GM18867 (cell line): Measurements from ENCODE around the gene SPNS2.

Experiments used
- ATAC-seq: cut with Tn5 transposase; IDR thresholded peaks from one replicate; pipeline ENCODE4 v1.9.1; 2021; ENCODE audit warnings: mild to moderate bottlenecking, moderate library complexity; ENCODE audit not compliant: unreplicated experiment

SPNS2 gene

DNA sequence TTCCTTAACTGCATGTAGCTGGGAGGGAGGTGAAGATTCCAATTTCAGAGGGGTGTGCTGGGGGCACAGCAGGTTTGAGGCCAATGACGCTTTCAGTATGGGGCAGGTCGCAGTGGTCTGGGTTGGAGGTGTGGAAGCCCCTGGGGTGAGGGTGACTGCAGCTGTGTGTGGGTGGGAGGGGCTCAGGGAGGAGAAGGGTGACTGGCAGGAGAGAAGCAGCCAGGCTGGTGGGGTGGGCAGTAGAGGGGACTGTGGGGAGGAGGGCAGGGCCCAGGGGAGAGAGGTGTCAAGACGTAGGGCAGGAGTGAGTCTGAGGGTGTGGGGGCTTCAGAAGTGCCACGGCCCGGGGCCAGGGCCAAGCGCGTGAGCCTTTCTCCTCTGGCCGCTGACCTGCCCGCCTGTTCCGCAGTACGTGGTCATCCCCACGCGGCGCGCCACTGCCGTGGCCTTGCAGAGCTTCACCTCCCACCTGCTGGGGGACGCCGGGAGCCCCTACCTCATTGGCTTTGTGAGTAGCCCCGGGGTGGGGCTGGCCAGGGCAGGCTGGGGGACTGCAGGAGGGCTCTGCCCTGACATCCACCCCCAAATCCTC, 37.1 kb downstream of the SPNS2 start:
- ATAC-seq, result no peak

DNA sequence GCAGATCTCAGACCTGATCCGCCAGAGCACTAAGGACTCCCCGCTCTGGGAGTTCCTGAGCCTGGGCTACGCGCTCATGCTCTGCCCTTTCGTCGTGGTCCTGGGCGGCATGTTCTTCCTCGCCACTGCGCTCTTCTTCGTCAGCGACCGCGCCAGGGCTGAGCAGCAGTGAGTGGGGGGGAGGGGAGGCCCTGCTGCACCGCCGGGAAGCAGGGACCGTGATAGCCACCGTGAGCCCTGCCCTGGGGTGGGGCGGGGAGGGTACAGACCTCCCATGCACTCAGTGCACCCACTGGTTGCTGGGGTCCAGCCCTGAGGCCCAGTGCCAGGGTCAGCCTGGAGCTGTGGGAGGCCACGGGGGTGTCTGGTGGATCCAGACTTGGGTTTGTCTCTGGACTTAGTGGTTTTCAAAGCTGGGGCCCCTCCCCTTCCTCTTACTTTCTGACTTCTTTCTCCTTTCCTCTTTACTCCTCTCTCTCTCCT, 37.6 kb downstream of the SPNS2 start:
- ATAC-seq, result no peak

DNA sequence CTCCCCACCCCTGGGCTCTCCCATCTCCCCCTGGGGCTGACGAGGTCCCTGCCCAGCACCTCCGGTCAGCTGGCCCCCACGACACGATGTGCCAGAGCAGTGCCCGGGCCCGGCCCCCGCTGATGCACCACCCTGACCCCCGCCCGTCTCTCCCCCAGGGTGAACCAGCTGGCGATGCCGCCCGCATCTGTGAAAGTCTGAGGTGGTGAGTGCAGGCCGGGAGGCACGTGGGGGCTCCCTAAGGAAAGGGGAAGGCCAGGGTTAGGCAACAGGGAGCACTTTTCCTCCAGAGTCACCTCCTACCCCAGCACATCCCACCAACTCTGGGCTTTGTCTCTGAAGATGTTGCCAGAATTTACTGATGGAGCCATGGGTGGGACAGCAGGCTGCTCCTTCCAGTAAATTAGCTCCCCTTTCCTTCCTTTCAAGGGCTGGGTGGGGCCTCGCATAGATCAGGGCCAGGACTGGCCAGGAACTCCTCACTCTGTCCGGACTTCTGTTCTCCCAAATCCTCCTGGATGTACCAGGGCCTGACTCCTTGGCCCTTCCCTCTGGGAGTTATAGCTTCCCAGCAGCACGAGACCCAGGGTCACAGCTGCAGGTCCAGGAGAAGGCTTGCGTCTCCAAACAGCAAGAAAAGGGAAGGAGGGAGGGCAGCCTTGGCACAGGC, 38.2 kb downstream of the SPNS2 start:
- ATAC-seq, result no peak

DNA sequence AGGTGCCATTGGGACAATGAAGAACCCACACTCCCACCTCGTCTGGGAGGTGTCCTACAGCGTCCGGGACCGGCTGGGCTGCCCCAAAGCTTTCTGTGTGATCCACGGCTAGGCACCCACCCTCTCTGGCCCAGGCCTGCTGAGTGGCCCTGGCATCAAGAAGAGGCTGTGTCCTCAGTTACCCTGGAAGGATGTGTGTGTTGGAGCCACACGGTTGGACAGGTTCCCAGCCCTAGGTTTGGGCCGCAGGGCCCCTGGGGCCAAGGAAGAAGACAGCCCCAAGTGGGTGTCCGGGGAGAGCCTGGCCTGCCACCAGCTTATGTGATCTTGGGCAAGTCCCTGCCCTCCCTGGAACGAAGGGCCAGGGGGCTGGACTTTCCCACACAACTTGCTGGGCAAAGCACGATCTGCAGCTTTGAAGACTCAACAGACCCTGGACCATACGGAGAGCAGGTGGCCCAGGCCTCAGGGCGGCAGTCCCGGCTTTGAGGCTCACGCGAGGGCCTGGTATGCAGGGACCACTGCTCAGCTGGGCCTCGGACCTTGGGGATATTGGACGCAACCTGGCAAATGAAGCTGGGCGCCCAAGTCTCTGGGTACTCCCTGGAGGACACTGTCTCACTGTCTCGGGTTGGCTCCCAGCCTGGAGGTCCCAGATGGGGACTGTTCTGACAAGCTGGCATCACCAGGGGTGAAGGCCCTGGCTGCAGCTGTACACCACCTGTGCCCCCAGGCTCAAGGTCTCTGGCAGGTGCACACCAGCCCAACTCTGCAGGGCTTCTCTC, 39.0 kb downstream of the SPNS2 start:
- ATAC-seq, result no peak

DNA sequence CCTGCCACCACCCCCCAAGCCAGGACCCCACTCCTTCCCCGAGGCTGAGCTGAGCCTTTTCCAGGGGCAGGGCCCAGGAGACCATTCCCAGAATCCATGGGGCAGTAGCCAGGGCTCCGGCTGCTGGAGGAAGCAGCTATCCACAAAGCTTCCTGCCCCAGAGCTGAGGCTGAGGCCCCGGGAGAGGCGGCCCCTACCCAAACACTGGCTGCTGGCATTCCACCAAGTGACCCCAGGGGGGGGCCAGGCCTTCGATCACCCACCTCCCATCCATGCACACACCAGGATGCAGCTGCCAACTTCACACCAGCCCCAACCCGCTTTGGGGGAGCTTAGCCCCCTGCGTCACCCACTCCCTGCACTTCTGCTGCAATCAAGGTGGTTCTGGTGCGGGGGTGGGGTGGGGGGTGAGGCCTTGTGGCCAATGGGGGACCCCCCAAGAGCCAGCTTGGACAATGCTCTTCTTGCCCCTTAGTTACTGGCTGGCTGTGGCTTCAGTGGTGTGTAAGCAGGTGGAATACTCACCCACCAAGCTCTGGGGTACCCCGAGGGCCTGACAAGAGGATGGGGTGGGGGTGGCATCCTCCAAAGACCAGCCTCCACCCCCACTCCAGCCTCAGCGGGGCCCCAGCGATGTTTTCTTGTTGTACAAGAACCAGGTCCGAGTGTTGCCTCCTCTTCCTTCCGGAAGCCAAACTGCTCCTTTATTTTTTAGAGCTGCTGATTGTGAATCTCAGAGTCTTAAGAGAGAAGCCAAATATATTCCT, 39.7 kb downstream of the SPNS2 start:
- no peak for ATAC-seq

DNA sequence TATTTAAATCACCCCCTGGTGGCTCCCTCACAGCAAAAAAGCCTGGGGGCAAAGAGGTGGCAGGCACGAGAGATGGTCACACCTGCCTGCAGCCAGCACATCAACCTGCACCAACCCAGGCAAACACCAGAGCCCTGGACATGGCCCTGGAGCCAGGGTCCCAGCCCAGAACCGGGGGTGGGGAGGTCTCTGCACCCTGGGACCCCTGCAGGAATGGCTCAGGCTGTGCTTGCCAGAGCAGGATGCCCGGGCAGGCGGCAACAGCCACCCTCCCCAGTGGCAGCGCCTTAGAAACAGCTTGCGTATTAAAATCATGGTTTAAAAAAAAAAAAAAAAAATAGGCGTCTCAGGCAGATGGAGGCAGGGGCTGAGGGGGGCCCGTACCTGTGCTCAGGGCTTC, 40.3 kb downstream of the SPNS2 start:
- no peak for ATAC-seq

DNA sequence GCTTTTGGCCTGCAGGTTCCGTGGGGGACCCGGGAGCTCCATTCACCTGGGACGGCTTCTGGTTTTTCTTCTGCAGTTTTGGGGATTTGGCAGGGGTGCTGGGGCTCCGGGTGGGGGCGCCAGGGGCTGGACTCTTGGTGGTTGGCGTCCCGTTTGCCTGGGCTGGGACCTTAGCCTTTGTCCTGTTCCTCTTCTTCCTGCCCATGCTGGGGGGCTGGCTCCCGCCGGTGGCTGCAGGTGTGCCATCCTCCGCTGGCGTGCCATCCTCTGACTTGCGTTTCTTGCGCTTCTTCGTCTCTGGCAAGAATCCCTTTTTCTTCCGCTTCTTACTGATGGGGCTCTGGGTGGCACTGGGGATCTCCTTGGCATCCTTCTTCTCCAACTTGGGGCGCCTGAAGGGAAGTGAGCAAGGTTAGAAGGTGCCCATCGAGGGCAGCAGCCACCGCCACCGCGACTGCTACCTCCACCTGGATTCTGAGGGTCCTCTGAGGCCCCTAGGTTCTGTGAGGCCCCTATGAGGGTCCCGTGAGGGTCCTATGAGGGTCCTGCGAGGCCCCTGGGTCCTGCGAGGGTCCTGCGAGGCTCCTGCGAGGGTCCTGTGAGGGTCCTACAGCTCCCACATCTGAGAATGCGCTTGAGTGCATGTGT, 41.0 kb downstream of the SPNS2 start:
- no peak for ATAC-seq

DNA sequence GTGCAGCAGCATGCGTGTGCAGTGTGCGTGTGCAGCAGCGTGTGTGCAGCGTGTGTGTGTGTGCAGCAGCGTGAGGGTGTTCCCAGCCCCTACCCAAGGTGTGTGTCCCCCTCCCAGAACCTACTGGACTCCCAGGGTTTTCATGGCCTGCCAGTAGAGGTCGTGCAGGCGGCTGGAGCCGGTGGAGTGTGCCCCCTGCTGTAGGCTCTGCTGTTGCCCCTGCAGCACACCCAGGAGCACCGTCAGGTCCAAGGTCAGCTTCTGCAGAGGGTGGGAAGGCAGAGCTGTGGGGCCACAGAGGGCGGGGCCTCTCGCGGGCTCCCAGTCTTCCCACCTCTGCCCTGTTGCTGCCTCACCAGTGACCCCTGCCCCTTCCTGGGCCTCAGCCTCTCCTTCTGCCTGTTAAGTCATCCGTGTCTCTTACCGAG, 41.6 kb downstream of the SPNS2 start:
- no peak for ATAC-seq

DNA sequence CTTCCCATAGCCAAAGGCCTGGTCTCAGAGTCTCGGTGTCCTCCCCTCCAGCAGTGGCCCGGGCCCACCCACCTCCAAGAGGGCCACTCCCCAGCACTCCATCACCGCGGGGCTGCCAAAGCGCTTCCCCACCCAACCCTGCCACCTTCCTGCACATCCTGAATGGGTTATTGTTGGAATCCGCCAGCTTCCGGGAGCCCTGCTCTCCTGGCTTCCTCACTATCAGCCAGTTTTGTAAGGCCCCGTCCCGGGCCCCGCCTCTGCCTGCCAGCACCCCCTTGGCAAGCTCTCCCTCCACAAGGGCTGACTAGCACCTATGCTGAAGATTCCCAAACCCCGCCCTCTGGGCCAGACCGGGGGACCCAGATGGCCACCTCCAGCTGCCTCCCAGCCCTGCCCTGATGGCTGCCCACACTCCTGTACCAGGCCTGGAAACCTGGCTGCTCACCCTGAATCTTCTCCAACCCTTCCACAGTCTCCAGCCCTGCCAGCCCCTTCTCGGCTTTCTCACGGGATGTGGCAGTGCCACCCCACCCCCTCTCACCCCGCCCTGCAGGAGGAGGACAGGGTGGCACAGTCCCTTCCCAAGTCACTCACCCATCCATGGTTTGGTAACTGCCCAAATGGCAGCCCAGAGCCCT, 42.1 kb downstream of the SPNS2 start:
- ATAC-seq, result no peak

DNA sequence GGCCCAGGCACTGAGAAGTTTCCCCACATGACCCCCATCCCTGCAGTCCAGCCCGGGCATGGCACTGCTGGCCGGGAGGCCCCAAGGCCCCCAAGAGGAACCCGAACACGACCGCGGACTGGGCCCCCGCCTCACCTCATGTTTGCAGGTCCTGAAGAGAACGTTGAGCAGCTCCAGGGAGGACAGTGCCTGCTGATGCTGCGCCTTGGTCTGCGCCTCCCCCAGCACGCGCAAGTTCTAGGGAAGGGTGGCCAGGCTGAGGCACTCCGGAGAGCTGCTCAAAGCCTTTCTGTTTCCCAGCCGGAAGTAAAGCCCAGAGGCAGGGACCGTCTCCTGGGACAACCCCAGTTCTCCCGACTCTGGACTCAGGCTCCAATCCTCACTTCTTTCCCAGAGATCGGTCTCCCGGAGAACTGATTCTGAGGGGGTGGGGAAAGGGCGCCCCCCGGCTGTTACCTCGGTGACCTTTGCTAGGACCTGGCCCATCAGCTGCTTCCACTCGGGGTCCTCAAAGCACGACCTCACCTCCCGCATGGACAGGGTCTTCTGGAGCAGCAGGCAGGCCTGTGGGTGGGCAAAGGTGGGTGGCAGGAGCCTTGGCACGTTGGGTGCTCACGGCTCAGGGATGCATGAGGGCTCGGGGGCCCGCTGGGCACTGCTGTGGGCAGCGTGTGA, 42.8 kb downstream of the SPNS2 start:
- ATAC-seq, result no peak

DNA sequence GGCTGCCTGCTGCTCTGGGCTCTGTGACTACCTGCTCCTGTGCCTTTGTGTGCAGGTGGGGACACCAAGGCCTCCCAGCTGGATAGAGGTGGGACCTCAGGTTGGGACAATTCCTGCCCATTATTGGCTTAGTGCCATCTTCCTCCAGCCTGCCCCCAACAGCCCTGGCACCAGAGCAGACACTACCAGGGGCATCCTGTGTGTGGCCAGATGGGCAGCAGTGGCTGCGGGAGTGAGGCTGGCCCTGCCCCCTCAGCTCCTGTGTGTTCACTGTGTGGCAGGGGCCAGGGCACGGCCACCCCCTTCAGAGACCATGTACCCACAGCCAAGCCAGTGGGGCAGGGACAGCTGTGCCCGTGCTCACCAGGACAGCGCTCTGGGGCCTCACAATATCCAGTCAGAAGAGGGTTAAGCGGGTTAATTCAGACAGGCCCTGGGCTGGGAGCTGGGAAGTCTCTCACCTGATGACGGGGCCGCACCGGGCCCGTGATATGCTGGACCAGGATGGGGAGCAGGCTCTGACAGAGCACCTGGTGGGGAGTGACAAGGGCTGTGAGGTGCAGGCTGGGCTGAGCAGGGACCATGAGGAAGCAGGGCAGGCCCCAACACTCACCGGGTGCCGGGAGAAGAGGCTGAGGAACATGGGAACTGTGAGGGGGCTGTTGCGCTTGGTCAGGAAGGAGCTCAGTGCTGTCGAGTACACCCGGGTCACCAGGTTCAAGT, 43.5 kb downstream of the SPNS2 start:
- ATAC-seq, result no peak

DNA sequence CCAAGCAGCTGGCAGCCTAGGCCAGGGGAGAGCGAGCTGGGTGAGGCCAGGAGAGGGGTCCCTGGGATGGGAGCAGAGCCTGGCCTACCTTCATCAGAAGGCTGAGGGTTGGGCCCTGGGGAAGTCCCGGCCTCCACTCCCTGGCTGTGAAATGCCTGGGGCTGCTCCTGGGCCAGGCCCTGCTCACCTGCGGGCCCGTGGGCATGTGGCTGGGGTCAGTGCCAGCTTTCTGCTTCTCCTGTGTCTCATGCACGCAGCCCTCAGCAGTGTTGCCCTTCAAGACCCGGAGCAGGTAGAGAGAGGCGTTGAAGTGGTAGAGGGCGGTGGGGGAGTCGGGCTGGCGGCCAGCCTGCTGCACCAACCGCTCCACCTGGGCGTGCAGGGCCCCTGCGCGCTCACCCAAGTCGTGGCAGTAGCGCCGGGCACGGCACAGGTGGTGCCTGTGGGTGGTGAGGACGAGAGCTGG, 44.1 kb downstream of the SPNS2 start:
- no peak for ATAC-seq

DNA sequence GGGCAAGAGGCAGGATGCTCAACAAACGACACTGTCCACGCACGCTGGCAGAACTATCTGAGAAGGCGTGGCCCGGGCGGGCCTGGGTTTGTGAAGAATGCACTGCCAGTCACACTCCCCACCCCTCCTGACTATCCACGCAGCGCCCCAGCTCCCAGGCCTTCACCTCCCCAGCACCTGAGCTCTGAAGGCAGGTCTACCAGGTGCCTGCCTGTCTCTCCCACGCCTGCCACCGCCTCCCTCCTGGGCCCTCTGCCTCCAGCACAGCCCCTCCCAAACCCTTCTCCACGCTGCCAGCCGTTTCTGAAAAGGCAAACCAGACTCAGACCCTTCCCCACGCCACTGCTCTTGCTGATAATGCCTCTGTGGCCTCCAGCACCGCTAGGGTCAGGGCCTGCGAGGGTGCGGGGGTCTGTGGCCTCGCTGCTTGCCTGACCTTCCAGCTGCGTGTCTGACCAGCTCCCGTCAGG, 44.9 kb downstream of the SPNS2 start:
- ATAC-seq, result no peak

DNA sequence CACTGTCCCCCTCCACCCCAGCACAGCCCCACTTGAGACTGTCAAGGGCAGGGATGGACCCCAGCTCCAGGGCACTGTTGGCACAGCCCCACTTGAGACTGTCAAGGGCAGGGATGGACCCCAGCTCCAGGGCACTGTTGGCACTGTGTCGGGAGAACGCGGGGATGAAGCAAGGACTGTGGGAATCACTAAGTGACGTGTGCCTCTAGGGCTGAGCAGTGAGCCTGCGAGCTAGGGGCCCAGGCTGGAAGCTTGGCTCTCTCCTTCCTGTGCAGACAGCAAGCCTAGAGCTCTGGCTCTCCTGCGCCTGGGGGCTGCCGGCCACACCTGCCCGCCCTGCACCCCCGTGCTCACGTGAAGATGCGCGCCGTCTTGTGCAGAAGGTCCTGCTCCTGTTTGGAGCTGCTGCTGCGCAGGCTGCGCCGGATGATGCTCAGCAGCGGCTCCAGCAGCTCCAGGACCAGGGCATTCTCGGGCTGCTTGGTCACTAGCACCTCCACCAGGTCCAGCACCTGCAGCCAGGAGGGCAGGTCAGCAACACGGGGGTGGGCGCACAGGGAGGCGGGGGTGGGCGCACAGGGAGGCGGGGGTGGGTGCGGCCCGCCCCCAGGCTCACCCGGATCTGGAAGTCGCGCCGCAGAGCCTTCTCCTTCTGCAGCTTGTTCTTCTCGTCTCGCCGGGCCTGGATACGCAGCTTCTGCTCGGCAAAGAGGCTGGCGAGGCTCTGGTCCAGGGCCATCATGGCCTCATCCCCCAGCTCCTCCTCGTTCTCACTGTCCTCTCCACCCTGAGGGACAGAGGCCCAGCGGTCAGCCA, 45.7 kb downstream of the SPNS2 start:
- ATAC-seq, result no peak

DNA sequence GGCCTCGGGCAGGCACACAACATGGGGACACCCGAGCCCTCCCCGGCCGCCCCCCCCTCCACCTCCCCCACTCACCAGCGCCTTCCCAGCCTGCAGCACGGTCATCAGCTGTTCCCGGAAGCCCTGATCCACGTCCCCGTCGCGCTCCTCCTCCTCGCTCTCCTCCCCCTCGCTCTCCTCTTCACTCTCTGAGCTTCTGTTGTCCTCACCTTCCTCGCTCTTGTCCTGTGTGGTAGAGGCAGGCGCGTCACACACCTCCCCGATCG, 46.2 kb downstream of the SPNS2 start:
- ATAC-seq, result no peak

DNA sequence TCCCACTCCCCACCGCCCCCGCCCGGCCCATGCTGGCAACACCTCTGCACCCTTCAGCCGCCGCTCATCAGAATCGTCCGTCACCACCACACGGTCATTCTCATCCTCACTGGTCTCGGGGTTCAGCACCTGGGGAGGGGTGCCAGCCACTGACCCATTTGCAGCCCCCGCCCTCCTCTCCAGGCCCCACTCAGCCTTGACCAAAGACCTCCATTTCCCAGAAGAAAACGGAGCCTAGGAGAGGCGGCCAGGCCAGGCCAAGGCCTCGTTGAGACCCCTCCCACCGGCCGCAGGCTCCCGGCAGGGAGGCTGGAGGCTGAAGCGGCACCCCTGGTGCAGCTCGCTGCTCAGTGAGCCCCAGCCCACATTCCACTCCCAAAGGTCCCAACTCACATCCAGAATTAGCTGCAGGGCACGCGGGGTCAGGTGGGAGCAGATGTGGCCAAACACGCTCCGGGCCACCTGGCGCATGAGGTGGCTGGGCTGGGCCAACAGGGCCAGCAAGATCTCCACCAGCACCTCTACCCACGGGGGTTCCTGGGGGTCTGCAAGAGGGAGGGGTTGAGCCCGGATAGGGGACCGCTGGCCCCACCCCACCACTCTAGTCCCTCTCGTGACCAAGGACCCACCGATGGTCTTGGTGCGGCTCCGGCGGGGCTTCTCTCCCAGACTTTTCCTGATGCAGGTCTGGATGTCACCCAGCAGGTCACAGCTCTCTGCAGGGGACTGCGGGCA, 46.7 kb downstream of the SPNS2 start:
- no peak for ATAC-seq

DNA sequence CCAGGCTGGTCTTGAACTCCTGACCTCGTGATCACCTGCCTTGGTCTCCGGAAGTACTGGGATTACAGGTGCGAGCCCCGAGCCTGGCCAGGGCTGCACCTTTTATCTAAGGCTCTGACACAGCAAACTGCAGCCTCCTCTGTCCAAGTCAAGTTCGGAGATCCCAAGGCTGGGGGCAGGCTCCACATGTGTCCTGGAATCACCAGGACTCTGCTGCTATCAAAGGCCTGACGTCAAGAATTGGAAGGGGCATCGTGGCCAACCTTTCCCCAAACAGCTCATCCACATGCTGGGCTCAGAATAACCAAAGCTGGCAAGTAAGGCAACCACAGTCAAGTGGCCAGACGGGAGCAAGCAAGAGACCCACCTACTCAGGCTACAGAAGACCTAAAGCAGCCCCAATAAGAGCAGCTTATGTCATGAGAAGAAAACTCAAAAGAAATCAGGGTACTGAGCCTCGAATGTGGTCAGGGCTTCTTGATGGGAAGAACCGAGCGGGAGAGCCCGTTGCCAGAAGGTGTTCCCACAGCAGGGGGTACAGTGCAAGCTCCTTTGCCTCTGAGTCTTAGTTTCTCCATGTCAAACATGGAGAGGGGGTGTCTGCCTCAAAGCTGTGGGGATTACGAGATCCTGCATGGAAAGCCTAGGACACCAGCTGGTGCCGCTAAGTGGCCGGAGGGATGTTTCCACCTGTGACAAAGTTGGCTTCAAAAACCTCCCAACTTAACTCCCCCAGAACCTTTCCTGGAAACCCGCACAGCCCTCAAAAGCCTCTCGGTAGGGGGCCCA, 48.6 kb downstream of the SPNS2 start:
- no peak for ATAC-seq
